Superior temporal gyrus (tissue), 1 donor: ENCODE measurements around the gene PLCXD3.
"Not testable (repeated sequence)": the region's sequence is repeated elsewhere in the genome, so short reads cannot be mapped to it uniquely, and the experiment has no call there.

Source experiments
- DNase-seq: peaks from one replicate; pipeline ENCODE4 v3.0.0-alpha.2; 2016; ENCODE audit errors: extremely low spot score

Gene PLCXD3

DNA sequence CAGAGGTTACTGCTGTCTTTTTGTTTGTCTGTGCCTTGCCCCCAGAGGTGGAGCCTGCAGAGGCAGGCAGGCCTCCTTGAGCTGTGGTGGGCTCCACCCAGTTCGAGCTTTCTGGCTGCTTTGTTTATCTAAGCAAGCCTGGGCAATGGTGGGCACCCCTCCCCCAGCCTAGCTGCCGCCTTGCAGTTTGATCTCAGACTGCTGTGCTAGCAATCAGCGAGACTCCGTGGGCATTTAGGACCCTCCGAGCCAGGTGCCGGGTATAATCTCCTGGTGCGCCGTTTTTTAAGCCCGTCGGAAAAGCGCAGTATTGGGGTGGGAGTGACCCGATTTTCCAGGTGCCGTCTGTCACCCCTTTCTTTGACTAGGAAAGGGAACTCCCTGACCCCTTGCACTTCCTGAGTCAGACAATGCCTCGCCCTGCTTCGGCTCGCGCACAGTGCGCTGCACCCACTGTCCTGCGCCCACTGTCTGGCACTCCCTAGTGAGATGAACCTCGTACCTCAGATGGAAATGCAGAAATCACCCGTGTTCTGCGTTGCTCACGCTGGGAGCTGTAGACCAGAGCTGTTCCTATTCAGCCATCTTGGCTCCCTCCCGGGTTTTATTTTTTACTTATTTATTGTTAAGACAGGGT lies 16.8 kb downstream of the PLCXD3 start:
- not testable (repeated sequence) for DNase-seq

DNA sequence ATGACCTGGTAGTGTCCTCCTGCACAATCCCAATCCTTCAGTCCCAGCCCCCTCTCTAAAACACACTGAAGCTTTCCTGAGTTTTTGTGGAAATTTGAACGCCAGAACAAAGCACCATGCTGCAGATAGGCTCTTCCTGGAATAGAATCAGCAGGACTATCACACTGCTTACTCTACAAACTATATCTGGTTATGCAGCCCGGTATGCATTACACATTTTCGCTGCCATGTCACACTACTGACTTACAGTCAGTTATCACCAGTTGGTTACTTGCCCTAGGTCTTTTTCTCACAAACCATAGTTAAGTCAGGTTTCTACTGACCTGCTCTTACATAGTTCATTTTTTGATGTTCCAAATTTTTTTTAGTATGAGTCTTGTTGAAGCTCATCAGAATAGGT lies 24.9 kb downstream of the PLCXD3 start:
- no peak for DNase-seq

DNA sequence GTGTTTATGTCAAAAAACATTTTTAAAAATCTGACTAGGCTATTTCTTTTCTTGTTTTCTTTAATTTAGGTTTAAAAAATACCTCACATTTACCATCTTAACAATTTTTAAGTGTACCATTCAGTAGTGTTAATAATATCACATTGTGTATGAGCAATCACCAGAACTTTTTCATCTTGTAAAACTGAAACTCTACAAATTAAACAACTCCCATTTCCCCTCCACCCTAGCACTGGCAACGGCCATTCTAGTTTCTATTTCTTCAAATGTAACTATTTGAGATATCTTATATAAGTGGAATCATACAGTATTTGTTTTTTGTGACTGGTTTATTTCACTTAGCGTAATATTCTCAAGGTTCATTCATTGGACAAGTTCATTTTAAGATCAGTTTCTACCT lies 27.7 kb downstream of the PLCXD3 start:
- no peak for DNase-seq

DNA sequence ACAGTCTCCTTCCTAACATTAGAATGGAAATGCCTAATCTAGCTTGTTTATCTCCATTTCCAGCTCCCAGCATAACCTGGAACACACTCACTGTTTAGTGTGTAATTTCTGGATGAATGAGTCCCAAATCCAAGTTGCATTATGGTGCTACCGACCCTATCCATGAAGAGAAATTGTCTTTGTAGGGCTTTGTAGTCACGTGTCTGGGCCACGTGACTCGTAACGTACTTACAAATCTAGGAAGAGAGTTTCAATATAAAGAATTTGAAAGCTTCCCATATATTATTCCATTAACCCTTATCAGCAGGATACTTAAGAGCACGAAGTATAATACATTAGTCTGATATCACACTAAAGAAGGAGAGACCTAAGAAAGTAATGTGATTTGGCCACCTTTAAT lies 28.2 kb downstream of the PLCXD3 start:
- no peak for DNase-seq

DNA sequence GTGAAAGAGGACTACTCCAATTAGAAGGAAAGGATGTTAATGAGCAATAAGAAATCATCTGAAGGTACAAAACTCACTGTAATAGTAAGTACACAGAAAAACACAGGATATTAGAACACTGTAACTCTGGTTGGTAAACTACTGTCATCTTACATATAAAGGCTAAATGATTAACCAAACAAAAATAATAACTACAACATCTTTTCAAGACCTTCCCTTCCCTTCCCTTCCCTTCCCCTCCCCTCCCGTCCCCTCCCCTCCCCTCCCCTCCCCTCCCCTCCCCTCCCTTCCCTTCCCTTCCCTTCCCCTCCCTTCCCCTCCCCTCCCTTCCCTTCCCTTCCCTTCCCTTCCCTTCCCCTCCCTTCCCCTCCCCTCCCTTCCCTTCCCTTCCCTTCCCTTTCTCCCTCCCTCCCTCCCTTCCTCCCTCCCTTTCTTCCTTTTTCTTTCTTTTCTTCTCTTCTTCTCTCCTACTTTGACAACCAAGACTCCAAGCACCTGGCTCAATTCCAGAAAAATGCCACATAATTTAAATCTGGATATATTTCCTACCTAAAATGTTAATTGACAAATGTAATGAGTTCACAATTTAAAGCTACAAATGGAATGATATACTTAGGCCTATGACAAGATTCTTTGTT lies 38.7 kb downstream of the PLCXD3 start:
- DNase-seq = not testable (repeated sequence)

DNA sequence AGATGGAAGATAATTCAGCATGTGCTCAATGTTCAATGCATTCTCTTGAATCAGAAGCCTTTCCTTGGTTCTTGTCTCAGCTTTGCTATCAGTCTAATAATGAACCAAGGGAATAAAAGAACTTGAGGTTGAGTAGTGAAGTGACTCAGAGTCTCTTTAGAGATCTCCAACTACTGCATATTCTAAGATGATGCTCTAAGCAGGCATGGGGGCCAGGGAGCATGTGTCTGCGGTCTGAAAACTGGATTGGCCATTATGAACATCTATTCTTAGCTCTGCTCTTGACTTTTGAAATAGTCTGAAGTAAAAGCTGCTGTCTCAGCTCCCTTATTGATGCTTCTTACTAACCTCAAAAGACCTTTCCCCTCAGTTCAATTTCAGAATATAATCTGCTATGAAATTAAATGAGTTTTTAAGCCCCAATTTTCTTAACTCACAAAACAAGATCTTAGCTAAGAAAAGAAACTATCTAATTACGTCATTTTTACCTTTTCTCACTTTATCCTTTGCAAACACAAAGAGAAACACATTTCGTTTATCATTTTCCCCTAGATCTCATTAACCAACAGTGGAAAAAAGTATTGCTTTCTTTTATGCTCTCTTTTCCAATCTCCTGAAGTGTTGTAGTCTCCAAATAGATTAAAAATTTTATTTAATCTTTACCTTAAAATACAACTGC lies 44.8 kb downstream of the PLCXD3 start:
- DNase-seq = no peak

DNA sequence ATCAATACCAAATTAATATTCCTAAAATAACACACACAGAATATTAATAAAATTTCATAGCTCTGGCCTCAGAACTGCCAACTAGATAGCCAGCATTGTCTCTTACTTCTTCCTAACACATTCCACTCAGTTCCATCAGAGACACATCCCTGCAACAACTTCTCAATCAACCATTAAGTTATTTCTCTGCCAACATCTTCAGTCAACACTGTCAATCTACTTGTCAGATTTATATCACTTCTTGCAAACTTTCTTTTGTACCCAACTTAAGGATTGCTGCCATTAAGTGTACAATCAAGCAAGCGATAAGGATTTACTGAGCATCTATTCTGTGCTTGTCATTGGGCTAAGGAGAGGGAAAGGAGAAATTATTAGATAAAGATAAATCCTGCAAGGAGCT lies 50.8 kb downstream of the PLCXD3 start:
- DNase-seq = no peak

DNA sequence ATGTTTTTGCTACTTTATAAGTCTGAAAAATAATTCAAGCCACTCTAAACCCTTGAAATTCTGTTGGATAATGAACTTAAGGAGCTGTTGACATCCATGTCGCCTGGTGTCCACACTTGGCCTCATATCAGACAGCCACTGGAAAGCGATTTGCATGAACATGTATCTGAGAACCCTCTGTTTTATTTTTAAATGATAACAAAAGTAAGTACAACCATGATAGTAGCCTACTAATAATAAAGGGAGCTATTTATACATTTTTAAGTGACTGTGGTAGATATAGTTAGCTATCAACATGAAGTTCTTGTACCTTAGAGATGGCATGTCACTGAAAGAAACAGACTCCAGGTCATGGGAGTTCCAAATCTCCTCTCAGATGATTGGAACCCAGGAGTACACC lies 53.3 kb downstream of the PLCXD3 start:
- DNase-seq = no peak

DNA sequence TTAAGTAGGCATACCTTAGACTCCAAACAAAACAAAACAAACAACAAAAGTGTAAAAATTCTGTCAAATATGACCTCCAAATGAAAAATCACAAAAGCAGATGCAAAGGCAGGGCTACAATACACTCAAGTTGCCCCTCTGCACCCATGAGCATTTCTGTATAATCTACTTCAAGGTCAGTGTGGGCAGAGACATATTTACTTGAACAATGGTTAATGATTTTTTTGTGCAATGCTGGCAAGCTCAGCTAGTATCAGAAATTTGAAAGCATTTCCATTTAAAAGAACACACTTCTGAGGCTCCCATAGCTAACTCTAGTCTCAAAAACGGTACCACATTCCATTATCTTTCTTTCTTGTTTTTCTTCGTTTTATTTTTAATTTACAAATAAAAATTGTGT lies 57.9 kb downstream of the PLCXD3 start:
- DNase-seq = no peak

DNA sequence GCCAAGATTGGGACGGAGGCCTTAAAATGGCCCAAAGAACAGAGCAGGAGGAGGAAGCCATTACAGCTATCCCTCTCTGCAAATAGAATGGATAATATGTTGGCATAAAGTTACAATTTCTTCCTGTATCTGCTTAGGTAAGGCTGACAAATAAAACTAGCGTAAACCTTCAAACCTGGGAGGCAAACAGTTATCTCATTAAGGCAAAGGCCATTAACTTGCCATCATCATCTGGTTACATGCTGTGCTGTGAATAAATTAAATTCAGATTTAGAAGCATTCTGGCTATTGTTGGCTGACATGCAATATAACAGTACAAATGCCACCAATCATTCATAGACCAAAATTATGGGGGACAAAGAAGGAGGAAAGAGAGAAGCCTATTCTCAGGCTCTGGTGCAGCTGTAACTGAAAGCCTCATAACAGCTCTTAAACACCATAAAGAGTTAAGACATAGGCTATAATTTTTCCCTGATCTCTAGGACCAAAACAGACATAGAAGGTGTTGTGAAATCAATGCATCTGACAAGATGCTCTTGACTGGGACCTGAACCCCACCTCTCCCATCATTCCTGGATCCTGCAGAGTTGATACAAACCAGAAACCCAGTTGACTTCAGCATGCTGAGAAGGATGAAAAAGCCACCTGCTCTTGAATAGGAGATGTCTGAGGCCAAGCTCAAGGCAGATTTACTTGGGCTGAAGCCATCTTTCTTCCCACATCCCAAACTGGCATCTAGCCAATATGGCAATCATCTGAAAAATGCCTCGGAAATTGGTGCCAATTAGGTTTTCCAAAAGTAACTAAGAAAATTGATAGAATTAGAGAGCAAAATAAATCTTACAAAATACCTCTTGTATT lies 62.5 kb downstream of the PLCXD3 start:
- DNase-seq = no peak

DNA sequence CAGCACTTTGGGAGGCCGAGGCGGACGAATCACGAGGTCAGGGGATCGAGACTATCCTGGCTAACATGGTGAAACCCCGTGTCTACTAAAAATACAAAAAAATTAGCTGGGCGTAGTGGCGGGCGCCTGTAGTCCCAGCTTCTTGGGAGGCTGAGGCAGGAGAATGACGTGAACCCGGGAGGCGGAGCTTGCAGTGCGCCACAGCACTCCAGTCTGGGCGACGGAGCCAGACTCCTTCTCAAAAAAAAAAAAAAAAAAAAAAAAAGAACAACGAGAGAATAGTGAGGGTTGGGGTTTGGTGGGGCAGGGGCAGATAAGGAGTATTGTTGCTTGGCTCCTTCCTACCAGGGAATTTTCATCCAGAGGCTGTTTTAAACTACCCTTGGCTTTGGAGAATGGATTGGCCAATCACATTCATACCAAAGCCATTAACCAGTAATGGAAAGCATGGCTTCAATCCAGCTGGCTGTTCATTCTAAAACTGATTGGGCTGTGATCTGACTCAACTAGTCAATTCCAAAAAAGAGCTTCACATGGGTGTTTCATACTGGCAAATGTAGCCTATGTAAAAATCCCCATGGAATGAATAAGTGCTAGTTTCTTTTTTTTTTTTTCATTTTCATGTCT lies 64.4 kb downstream of the PLCXD3 start:
- DNase-seq = no peak

DNA sequence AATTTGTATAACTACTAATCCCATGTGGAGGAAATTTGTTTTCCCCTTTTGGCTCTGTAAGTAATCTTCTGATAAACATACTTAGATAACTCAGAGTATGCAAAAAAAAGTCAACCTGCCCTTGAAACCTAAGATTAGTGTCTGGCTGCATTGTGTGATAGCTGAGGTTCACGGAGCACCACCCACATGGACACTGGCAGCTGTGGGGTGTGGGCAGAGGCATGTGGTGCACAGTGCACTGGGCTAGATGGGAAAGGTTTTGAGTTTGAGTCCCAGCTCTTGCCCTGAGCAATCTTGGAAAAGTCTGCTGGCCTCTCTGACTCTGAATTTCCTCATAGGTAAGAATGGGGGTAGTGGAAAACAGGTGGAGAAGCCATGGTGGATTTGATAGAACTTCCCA lies 75.1 kb downstream of the PLCXD3 start:
- DNase-seq = no peak

DNA sequence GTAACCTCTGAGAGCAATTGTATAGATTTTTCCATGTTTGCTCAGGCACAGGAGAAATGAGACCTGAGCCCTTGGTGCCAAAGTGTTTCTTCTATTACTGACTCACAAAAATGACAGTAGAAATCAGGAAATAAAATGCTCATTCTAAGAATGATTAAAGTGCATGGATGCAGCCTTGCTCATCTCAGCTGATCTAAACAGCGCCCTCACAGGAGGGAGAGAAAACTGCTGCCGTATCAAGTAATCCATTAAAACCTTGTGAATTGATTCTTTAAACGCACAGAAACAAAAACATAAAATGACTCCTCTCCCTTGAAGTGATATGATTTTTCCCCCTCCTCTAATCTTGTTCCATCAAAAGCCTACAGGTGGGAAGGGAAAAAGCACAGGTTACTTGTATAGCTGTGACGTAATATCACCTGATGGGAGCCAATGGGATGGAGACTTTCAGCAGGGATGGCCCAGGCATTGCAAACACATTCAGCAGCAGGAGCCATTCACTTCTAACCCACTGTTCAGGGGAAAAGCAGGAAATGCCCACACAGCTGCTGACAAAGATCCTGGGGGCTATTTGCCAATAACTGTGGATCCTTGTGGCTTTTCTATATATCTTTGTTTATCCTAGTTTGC lies 76.7 kb downstream of the PLCXD3 start:
- no peak for DNase-seq

DNA sequence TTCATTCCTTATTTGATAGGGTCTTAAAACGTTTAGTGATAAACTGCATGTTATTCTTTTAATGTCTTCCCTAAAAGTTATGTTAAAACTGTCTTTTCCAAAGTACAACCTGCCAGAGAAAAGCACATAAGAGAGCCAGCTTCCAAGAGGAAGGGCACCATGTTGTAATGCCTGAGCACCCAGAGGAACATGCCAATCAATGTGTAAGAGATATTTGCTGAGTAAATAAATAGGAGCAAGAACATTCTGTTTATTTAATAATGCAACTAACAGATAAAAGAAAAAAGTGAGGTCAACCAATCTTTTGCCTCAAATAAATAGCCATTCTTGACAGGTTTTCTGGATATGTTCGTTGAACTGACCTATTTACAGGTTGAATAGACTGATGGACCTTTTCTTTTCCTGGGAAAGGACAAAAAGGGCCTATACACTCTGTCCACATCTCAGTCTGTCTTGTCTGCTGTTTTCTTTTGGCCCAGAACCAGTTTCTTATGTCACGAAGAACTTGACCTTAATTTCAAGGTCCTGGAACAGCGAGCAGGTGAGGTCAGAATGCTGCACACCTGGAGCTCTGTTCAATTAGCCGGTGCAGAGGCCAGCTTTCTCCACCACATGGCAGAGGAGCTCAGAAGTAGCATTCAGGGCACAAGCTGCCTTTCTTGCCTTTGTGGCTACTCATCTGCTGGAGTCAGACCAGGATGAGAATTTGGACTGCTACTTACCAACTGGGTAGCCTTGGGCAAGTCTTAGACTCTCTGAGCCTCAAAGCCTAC lies 77.7 kb downstream of the PLCXD3 start:
- DNase-seq = no peak

DNA sequence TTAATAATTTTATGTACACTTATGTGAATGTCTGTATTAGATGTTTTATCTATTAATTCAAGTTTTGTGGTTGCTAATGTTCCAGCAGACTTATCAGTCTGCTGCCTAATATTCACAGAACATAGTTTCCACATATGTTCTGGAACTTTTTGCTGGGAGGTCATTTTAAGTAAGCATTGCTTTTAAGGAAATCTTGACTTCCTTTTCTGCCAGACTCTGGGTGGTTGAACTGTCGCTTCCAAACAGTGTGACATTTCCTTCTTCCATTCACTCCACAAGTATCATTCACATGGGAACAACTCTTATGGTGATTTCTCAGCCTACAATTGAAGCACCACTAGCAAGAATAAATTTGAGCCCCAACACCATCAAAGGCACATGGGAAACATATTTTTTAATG lies 82.9 kb downstream of the PLCXD3 start:
- DNase-seq = no peak

DNA sequence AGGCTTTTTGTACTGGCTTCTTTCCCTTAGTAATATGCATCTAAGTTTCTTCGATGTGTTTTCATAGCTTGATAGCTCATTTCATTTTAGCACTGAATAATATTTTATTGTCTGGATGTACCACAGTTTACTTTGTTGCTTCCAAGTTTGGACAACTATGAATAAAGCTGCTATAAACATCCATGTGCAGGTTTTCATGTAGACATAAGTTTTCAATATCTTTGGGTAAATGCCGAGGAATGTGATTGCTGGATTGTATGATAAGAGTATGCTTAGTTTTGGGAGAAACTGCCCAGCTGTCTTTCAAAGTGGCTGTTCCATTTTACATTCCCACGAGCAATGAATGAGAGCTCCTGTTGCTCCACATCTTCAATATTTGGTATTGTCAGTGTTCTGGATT lies 84.7 kb downstream of the PLCXD3 start:
- no peak for DNase-seq

DNA sequence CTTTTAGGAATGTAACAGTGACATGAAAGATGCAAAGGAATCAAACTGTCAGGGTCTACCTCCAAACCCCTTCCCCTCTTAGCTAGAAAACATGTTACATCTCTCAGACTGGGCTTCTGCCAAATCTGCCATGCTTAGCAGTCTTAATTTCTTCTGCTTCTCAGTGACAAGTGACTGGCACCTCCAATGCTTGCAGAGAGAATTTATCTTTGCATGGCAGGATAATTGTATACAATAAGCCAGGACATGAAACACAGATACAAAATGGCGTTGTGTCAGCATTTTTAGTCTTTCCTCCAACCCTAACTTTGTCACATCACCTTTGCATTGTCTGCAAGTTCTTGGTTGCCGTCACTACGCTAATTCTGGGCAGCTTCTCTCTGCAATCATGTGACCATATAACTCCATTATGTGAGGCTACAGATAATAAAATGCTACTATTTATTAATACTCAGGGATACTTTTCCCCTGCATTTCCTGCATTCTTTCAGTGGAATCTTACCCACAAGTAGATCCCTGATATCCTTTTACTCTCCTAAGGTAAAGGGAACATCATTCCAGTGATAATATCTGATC lies 89.8 kb downstream of the PLCXD3 start:
- no peak for DNase-seq

DNA sequence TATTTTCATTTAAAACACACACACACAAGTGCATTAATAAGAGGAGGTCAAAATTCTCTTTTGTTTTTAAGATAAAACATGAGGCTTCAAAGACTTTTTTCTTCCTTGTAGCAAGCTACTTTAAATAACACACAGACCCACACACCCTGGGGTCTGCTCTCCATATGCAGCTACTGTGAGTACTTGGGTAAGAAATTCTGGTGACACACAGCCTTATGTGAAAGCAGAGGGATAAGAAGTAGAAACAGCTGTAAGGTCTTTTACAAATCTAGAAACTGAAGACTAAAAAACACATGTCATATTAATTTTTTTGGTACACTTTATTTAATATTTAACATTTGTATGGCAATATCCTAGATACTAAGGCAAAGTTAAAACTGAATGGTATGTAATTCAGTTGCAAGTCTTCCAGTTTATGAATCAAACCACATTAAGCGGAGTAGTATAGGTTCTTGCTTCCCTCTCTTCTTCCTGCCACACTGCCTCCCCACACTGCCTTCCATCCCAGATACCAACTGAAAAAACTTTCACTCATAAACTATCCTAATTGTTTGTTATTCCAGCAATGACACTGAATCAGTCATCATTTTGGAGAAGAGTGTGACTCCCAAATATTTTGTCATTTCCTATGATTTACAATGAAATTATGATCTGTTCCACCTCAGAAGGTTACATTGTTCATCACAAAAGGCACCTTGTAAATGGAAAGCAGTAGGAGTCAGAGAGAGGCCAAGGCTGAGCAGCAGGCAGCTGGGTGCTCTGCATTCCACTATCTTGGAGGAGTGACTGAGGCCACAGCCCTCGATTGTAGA lies 92.0 kb downstream of the PLCXD3 start:
- no peak for DNase-seq

DNA sequence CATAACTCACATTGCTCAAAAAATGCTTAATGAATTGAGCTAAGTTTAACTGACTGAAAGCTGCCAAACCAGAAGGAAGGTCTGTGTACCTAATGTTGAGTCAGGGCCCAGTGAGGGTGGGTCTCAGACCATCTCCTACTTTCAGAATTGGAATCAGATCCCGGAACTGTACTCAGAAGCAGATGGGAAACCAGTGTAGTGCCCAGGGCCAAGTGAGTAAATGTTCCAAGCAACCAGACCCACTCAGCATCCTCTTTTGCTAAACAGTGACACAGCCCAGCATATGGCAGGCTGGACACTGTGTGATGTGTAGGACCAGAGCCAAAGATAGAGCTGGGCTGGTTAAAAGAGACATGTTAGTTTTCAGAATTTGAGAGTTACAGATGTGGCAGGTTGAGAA lies 94.1 kb downstream of the PLCXD3 start:
- no peak for DNase-seq
